Loucy (cell line): ENCODE measurements around the gene EBF3.

Source experiments
- H2AFZ ChIP-seq: fragments of 200-600 bp; sonication (generic); 2 replicates; pipeline ENCODE4 v1.6.0; 2016; ENCODE audit warnings: antibody characterized with exemption, mild to moderate bottlenecking, low read length, moderate library complexity
- H3F3A ChIP-seq: fragments of 200-600 bp; 2 replicates; pipeline ENCODE4 v1.6.0; 2016; ENCODE audit warnings: antibody characterized with exemption, low read depth, mild to moderate bottlenecking
- H3K27me3 ChIP-seq: fragments of 200-600 bp; sonication (generic); 2 replicates; pipeline ENCODE4 v1.6.1; 2014; ENCODE audit warnings: low read length, mild to moderate bottlenecking; ENCODE audit not compliant: insufficient read depth, poor library complexity, severe bottlenecking
- H3K36me3 ChIP-seq: fragments of 200-600 bp; sonication (generic); 2 replicates; pipeline ENCODE4 v1.6.1; 2016; ENCODE audit warnings: low read length; ENCODE audit not compliant: insufficient read depth
- H3K4me1 ChIP-seq: fragments of 200-600 bp; sonication (generic); 2 replicates; pipeline ENCODE4 v1.5.1; 2014; ENCODE audit warnings: low read length, mild to moderate bottlenecking; ENCODE audit not compliant: insufficient read depth, poor library complexity, severe bottlenecking
- H3K4me2 ChIP-seq: fragments of 200-600 bp; sonication (generic); 2 replicates; pipeline ENCODE4 v1.6.0; 2014; ENCODE audit warnings: antibody characterized with exemption, low read length, low read depth, mild to moderate bottlenecking; ENCODE audit not compliant: poor library complexity, severe bottlenecking
- H3K4me3 ChIP-seq: fragments of 200-600 bp; sonication (generic); 2 replicates; pipeline ENCODE4 v1.5.1; 2014; ENCODE audit warnings: low read length, mild to moderate bottlenecking, mixed read lengths; ENCODE audit not compliant: poor library complexity, severe bottlenecking
- H3K79me2 ChIP-seq: fragments of 200-600 bp; sonication (generic); 2 replicates; pipeline ENCODE4 v1.6.1; 2014; ENCODE audit warnings: low read length; ENCODE audit not compliant: insufficient read depth
- H3K9ac ChIP-seq: fragments of 200-600 bp; sonication (generic); 2 replicates; pipeline ENCODE4 v1.6.0; 2014; ENCODE audit warnings: mild to moderate bottlenecking, low read depth, low read length, moderate library complexity; ENCODE audit not compliant: poor library complexity, severe bottlenecking
- H3K9me2 ChIP-seq: fragments of 200-600 bp; sonication (generic); replicated peaks from 2 replicates; pipeline ENCODE4 v1.6.1; 2016; ENCODE audit warnings: low read depth, low read length, mixed read lengths
- H3K9me3 ChIP-seq: fragments of 200-600 bp; sonication (generic); 2 replicates; pipeline ENCODE4 v1.6.1; 2014; ENCODE audit warnings: mild to moderate bottlenecking, antibody characterized with exemption, low read length, low read depth; ENCODE audit not compliant: insufficient read depth
- H4K20me1 ChIP-seq: fragments of 200-600 bp; sonication (generic); 2 replicates; pipeline ENCODE4 v1.6.0; 2014; ENCODE audit warnings: antibody characterized with exemption, low read length, mild to moderate bottlenecking; ENCODE audit not compliant: insufficient read depth, poor library complexity, severe bottlenecking
- EZH2phosphoT487 ChIP-seq: fragments of 200-600 bp; IDR thresholded peaks from 2 replicates; pipeline ENCODE4 v1.6.1; 2018; ENCODE audit warnings: antibody characterized with exemption, mild to moderate bottlenecking, moderate library complexity, borderline replicate concordance
- TF ChIP-seq, protein P1 (sequence below): fragments of 200-600 bp; sonication (generic); conservative IDR thresholded peaks from 2 replicates; pipeline ENCODE4 v1.5.1; 2014; ENCODE audit warnings: mild to moderate bottlenecking, antibody characterized with exemption, low read length

EBF3 gene

DNA sequence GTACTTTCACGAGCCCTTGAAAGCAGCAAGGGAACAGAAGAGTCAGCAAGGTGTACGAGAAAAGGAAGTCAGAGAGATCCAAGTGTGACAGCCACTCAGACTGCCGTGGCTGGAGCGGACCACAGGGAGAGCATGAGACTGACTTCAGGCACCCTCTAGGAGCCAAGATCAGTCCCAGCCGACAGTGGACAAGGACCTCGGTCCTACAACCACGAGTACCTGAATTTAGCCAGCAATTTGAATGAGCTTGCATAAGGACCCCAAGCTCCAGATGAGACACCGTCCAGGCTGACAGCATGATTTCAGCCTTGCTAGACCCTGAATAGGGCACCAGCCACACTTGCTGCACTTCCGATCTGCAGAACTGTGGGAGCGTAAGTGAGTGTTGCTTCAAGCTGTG, 13.7 kb upstream of the EBF3 start:
- H3K36me3 ChIP-seq: no peaks in the 10 kb centered on the region
- no peak overlapping the region for H2AFZ ChIP-seq
- no peaks in the 10 kb centered on the region for H4K20me1 ChIP-seq
- H3K9ac ChIP-seq: no peak overlapping the region
- no peaks in the 10 kb centered on the region for H3K9me3 ChIP-seq
- no peak overlapping the region for H3K4me2 ChIP-seq
- no peaks in the 10 kb centered on the region for H3F3A ChIP-seq
- no peaks in the 10 kb centered on the region for H3K79me2 ChIP-seq
- H3K4me3 ChIP-seq: no peak overlapping the region
- TF ChIP-seq EZH2phosphoT487: no peak
- no peaks in the 10 kb centered on the region for H3K4me1 ChIP-seq
- no peaks in the 10 kb centered on the region for H3K27me3 ChIP-seq
- no peaks in the 10 kb centered on the region for H3K9me2 ChIP-seq

DNA sequence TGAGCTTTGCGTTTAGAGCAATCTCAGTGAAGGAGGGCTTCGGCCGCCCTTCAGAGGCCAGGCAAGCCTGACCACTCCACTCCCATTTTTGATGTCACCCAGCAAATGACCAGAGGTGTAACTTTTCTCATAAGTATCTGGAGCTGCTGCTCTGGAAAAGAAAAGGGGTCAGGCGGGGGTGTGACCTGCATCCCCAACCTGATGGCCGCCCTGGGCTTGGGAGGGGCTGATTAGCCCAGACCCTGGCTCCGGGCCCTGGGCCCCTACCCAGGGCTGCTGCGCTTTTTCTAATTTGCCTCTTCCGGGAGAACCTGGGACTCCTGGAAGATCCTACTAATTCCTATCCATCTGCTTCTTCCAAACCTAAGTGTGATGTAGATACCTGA, 9.6 kb upstream of the EBF3 start:
- Histone ChIP-seq H4K20me1 (no peaks in the 10 kb centered on the region), H3K9ac (no peak overlapping the region), H3K36me3 (no peaks in the 10 kb centered on the region), H2AFZ (no peak overlapping the region), H3K4me2 (no peak overlapping the region), H3K27me3 (no peaks in the 10 kb centered on the region), H3K4me1 (no peaks in the 10 kb centered on the region), H3K4me3 (no peak overlapping the region), H3F3A (no peaks in the 10 kb centered on the region), H3K79me2 (no peaks in the 10 kb centered on the region), H3K9me3 (no peaks in the 10 kb centered on the region), H3K9me2 (no peaks in the 10 kb centered on the region)
- TF ChIP-seq, protein P1, sequence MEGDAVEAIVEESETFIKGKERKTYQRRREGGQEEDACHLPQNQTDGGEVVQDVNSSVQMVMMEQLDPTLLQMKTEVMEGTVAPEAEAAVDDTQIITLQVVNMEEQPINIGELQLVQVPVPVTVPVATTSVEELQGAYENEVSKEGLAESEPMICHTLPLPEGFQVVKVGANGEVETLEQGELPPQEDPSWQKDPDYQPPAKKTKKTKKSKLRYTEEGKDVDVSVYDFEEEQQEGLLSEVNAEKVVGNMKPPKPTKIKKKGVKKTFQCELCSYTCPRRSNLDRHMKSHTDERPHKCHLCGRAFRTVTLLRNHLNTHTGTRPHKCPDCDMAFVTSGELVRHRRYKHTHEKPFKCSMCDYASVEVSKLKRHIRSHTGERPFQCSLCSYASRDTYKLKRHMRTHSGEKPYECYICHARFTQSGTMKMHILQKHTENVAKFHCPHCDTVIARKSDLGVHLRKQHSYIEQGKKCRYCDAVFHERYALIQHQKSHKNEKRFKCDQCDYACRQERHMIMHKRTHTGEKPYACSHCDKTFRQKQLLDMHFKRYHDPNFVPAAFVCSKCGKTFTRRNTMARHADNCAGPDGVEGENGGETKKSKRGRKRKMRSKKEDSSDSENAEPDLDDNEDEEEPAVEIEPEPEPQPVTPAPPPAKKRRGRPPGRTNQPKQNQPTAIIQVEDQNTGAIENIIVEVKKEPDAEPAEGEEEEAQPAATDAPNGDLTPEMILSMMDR: no peak
- no peak for TF ChIP-seq EZH2phosphoT487

DNA sequence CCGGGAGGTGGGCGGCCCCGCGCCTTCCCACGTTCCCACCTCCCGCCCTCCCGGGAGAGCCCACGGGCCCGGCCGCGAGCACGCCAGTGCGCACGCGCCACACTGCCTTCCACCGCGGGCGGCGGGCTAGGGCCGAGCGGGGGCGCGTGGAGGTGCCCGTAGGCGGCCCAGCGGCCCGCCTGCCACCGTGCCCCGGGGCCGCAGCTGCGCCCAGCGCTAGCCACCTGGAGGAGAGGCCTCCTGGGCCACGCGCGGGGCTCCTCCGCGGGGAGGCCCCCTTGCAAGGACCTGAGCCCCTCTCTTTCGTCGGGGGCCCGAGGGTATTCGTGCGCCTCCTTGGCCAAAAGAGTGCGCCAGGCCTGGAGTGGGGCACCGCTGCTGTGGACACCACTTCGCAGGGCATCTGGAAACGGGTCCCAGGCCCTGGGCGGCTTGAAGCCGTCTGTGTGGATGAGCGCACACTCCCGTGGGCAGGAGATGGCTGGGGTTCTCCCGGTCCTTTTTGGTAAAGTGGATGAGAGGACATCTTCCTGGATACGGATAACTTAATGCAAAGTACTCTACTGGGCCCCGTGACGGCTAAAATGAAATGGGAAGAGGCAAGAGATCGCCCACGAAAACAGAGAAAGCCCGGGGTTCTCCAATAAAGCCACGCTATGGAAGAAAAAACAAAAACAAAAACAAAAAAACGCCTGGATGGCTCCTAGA, 9.0 kb upstream of the EBF3 start:
- Histone ChIP-seq H3K4me1 (no peaks in the 10 kb centered on the region), H3K9me2 (no peaks in the 10 kb centered on the region), H3K79me2 (no peaks in the 10 kb centered on the region), H4K20me1 (no peaks in the 10 kb centered on the region), H3K36me3 (no peaks in the 10 kb centered on the region), H2AFZ (no peak overlapping the region), H3K9me3 (no peaks in the 10 kb centered on the region), H3K4me2 (no peak overlapping the region), H3K4me3 (no peak overlapping the region), H3K27me3 (no peaks in the 10 kb centered on the region), H3F3A (no peaks in the 10 kb centered on the region), H3K9ac (no peak overlapping the region)
- TF ChIP-seq, protein P1: no peak
- no peak for TF ChIP-seq EZH2phosphoT487
